ENCODE results near the gene TPRG1. TPM values are rescaled to one million over a fixed set of nuclear protein-coding genes. Genes with fewer than 3 reads are reported as not detected.

The TPRG1 gene, protein sequence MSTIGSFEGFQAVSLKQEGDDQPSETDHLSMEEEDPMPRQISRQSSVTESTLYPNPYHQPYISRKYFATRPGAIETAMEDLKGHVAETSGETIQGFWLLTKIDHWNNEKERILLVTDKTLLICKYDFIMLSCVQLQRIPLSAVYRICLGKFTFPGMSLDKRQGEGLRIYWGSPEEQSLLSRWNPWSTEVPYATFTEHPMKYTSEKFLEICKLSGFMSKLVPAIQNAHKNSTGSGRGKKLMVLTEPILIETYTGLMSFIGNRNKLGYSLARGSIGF
- 1.0 and 1.6 TPM in 2 replicates for total RNA-seq (2021)
- Bru-seq, nascent RNA, result percentile 30 among the genes with signal in this experiment
- BruChase-seq, experiment 1, labeled RNA remaining after a 2-hour chase, result percentile 31 among the genes with signal in this experiment
- BruChase-seq, experiment 2, labeled RNA remaining after a 6-hour chase, result percentile 31 among the genes with signal in this experiment
- long read RNA-seq, partial matches to known transcripts, result 0 of 2 reads
- long read RNA-seq, other reads (novel, unspliced or antisense), result 2 of 2 reads

DNA sequence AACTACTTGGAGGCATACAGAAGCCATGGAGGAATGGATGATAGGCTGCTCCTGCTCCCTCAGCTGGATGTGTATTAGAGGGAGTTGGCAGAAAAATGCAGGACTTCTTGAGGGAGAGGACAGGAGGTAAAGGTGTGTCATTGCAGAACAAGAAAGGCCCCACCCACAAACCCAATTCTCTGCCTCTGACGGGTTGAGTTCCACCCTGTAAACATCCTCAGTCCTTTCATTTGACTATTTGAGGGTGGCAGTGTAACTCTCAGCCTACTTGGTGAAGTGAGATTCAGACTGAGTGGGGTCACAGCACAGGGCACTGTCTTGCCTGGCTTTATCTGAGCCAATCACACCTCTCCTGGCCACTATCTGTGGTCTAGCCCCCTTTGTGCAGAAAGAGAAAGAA lies at the start of gene TPRG1:
Gene TPRG1, plus strand, starts transcription at position 265 of the 400 bp plus-strand sequence. CDS start 35,414 bp downstream, outside the sequence.
- intact Hi-C loops (cut with micrococcal nuclease; ENCODE audit: unreplicated experiment), result no loop called here
- BruUV-seq (replicated peaks), result no TSS peak

DNA sequence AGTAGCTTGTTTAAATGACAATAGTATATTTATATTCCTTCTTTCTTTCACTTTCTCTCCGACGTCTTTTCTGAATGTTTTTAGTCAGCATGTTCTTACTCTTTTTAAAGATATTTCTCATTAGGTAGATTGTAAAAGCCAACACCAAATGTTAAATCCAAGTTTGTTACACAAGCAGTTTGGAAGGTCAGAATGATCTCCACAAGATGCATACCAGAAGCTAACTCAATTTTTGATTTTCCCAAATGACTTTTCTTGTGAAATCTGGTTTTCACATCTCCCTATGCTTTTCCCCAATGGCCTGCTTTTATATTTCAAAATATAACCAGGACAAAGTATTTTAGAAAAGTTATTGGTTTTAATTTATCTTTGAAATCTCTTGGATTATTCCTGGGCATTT lies 49.7 kb upstream of the TPRG1 start:
- H3K9me3 ChIP-seq (ENCODE audit: low read depth, low read length, poor library complexity, severe bottlenecking), result no peaks in the 10 kb centered on the region
- intact Hi-C loops (cut with micrococcal nuclease; ENCODE audit: unreplicated experiment), result no loop called here
- TF ChIP-seq EZH2 (IDR thresholded peaks at IDR 0.05; ENCODE audit: borderline replicate concordance, low read depth, low read length, poor library complexity, severe bottlenecking), result no peak
- no TSS peak for BruUV-seq (replicated peaks)
- no peaks in the 10 kb centered on the region for H3K27me3 ChIP-seq (replicated peaks; ENCODE audit: insufficient read depth, low read depth, low read length, poor library complexity)
- no peaks in the 10 kb centered on the region for H3K4me1 ChIP-seq (ENCODE audit: insufficient read depth, low read length, poor library complexity, severe bottlenecking)
- ChIA-PET POLR2A (ENCODE audit: low non-redundant PET) (no interaction called here), CTCF (no interaction called here)
- no peak overlapping the region for H3K27ac ChIP-seq (ENCODE audit: low read depth, low read length, poor library complexity, severe bottlenecking)
- H3K4me3 ChIP-seq (ENCODE audit: low read depth, low read length, poor library complexity, severe bottlenecking), result no peak overlapping the region
- no peaks in the 10 kb centered on the region for H3K36me3 ChIP-seq (ENCODE audit: insufficient read depth, low read length, poor library complexity, severe bottlenecking)
- DNase-seq (ENCODE audit: low spot score), result no peak

More for the DNA sequence above, at the start of gene TPRG1:
- Histone ChIP-seq H3K27ac (ENCODE audit: low read depth, low read length, poor library complexity, severe bottlenecking) (no peak within 1 kb of the TSS), H3K9me3 (ENCODE audit: low read depth, low read length, poor library complexity, severe bottlenecking) (no peaks in the 10 kb centered on the region), H3K36me3 (ENCODE audit: insufficient read depth, low read length, poor library complexity, severe bottlenecking) (no peaks in the 10 kb centered on the region), H3K4me1 (ENCODE audit: insufficient read depth, low read length, poor library complexity, severe bottlenecking) (peaks cover 8% of the 10 kb centered on the region), H3K4me3 (ENCODE audit: low read depth, low read length, poor library complexity, severe bottlenecking) (no peak within 1 kb of the TSS), H3K27me3 (replicated peaks; ENCODE audit: insufficient read depth, low read depth, low read length, poor library complexity) (peaks cover 5% of the 10 kb centered on the region)
- no peak for DNase-seq (ENCODE audit: low spot score)
- ChIA-PET POLR2A (ENCODE audit: low non-redundant PET) (no interaction called here), CTCF (no interaction called here)
- TF ChIP-seq EZH2 (IDR thresholded peaks at IDR 0.05; ENCODE audit: borderline replicate concordance, low read depth, low read length, poor library complexity, severe bottlenecking), result no peak
- TF ChIP-seq, protein P1, sequence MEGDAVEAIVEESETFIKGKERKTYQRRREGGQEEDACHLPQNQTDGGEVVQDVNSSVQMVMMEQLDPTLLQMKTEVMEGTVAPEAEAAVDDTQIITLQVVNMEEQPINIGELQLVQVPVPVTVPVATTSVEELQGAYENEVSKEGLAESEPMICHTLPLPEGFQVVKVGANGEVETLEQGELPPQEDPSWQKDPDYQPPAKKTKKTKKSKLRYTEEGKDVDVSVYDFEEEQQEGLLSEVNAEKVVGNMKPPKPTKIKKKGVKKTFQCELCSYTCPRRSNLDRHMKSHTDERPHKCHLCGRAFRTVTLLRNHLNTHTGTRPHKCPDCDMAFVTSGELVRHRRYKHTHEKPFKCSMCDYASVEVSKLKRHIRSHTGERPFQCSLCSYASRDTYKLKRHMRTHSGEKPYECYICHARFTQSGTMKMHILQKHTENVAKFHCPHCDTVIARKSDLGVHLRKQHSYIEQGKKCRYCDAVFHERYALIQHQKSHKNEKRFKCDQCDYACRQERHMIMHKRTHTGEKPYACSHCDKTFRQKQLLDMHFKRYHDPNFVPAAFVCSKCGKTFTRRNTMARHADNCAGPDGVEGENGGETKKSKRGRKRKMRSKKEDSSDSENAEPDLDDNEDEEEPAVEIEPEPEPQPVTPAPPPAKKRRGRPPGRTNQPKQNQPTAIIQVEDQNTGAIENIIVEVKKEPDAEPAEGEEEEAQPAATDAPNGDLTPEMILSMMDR (conservative IDR thresholded peaks at IDR 0.05; ENCODE audit: low read depth, low read length), result no peak

DNA sequence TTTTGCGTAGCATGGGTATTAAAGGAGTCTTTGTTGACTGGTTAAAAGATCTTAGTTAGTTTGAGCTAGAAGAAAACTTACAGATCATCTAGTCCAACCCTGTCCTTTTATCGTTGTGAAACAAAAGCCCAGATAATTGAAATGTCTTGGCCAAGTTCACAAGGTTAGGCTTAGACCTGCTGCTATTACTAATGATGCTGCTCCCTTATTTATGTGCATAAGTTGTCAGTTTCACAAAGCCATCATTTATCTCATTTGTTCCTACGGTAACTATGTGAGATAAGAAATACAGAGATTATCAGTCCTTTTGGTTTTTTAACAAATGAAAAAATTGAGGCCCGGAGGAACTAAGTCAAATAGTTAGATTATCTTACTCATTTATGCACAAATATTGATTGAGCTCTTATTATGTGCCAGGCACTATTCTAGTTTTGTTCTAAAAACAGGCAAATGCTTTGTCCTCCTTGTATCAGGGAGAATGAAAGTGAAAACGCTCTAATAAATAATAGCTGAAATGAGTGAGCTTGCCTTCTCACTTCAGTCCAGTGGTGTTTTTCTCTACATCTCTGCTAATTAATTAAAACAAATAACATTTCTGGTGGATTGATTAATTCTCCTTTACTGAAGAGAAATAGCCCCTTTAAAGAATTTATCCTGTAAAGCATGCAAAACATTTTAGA lies 49.1 kb upstream of the TPRG1 start:
- H3K36me3 ChIP-seq (ENCODE audit: insufficient read depth, low read length, poor library complexity, severe bottlenecking), result no peaks in the 10 kb centered on the region
- POLR2A ChIA-PET (ENCODE audit: low non-redundant PET), result no interaction called here
- no peaks in the 10 kb centered on the region for H3K27me3 ChIP-seq (replicated peaks; ENCODE audit: insufficient read depth, low read depth, low read length, poor library complexity)
- H3K27ac ChIP-seq (ENCODE audit: low read depth, low read length, poor library complexity, severe bottlenecking), result no peak overlapping the region
- H3K9me3 ChIP-seq (ENCODE audit: low read depth, low read length, poor library complexity, severe bottlenecking), result no peaks in the 10 kb centered on the region
- TF ChIP-seq, protein P1 (conservative IDR thresholded peaks at IDR 0.05; ENCODE audit: low read depth, low read length), result no peak
- TF ChIP-seq EZH2 (IDR thresholded peaks at IDR 0.05; ENCODE audit: borderline replicate concordance, low read depth, low read length, poor library complexity, severe bottlenecking), result no peak
- H3K4me1 ChIP-seq (ENCODE audit: insufficient read depth, low read length, poor library complexity, severe bottlenecking), result no peaks in the 10 kb centered on the region
- no TSS peak for BruUV-seq (replicated peaks)
- DNase-seq (ENCODE audit: low spot score), result no peak
- CTCF ChIA-PET, result no interaction called here
- no peak overlapping the region for H3K4me3 ChIP-seq (ENCODE audit: low read depth, low read length, poor library complexity, severe bottlenecking)
- intact Hi-C loops (cut with micrococcal nuclease; ENCODE audit: unreplicated experiment), result no loop called here

Data from A673 (cell line).